Vagina (tissue), 2 donors: ENCODE results near the gene CEP250. TPM values are rescaled to one million over a fixed set of nuclear protein-coding genes. Genes with fewer than 3 reads are reported as not detected.

Source experiments
- DNase-seq, 2 donors: peaks; one replicate each; pipeline ENCODE4 v3.0.0-alpha.2; 2017; ENCODE audit errors: extremely low spot score in 2 of 2
- H3K27ac ChIP-seq: fragments of 200-600 bp; sonication (generic); one replicate; pipeline ENCODE4 v1.5.1; 2019
- H3K27me3 ChIP-seq: fragments of 200-600 bp; sonication (generic); one replicate; pipeline ENCODE4 v1.5.1; 2019
- H3K36me3 ChIP-seq, 2 donors: fragments of 200-600 bp; sonication (generic); one replicate each; pipeline ENCODE4 v1.5.1; 2017 to 2019
- H3K4me1 ChIP-seq: fragments of 200-600 bp; sonication (generic); one replicate; pipeline ENCODE4 v1.5.1; 2019
- H3K4me3 ChIP-seq, 2 donors: fragments of 200-600 bp; sonication (generic); 1 replicate in 1 of 2; 2 replicates in 1 of 2; pipeline ENCODE4 v1.5.1; 2016 to 2019
- H3K9me3 ChIP-seq: fragments of 200-600 bp; sonication (generic); one replicate; pipeline ENCODE4 v1.5.1; 2019
- POLR2A ChIP-seq, 2 donors: fragments of 450-650 bp; IDR thresholded peaks; one replicate each; pipeline ENCODE4 v1.6.1; 2017; ENCODE audit warnings: antibody characterized with exemption in 2 of 2, mild to moderate bottlenecking in 2 of 2, moderate library complexity in 2 of 2
- POLR2AphosphoS5 ChIP-seq, 2 donors: sonication (generic); formaldehyde crosslinking; IDR thresholded peaks; one replicate each; pipeline ENCODE4 v1.9.0; 2017; ENCODE audit warnings: antibody characterized with exemption in 2 of 2, mild to moderate bottlenecking in 2 of 2, low read depth in 1 of 2; ENCODE audit not compliant: insufficient read depth in 1 of 2
- intact Hi-C: fragments of 100-400 bp; cut with DNase I; formaldehyde crosslinking; loops from one replicate; pipeline ENCODE4 v1.15.1; 2023
- total RNA-seq: library from RNA; depleted of rRNA; stranded (reverse); fragments of >200 nt; gene quantifications from one replicate; pipeline ENCODE4 v1.2.3, GENCODE V29; 2016
- TF ChIP-seq, protein P1 (sequence below), 3 experiments: fragments of 450-650 bp in 2 of 3; fragments of 200-600 bp in 1 of 3; sonication (generic) in 1 of 3; IDR thresholded peaks; one replicate each; pipeline ENCODE4 v1.5.1; 2017 to 2019; ENCODE audit warnings: antibody characterized with exemption in 3 of 3, mild to moderate bottlenecking in 2 of 3, moderate library complexity in 2 of 3

The CEP250 gene, protein sequence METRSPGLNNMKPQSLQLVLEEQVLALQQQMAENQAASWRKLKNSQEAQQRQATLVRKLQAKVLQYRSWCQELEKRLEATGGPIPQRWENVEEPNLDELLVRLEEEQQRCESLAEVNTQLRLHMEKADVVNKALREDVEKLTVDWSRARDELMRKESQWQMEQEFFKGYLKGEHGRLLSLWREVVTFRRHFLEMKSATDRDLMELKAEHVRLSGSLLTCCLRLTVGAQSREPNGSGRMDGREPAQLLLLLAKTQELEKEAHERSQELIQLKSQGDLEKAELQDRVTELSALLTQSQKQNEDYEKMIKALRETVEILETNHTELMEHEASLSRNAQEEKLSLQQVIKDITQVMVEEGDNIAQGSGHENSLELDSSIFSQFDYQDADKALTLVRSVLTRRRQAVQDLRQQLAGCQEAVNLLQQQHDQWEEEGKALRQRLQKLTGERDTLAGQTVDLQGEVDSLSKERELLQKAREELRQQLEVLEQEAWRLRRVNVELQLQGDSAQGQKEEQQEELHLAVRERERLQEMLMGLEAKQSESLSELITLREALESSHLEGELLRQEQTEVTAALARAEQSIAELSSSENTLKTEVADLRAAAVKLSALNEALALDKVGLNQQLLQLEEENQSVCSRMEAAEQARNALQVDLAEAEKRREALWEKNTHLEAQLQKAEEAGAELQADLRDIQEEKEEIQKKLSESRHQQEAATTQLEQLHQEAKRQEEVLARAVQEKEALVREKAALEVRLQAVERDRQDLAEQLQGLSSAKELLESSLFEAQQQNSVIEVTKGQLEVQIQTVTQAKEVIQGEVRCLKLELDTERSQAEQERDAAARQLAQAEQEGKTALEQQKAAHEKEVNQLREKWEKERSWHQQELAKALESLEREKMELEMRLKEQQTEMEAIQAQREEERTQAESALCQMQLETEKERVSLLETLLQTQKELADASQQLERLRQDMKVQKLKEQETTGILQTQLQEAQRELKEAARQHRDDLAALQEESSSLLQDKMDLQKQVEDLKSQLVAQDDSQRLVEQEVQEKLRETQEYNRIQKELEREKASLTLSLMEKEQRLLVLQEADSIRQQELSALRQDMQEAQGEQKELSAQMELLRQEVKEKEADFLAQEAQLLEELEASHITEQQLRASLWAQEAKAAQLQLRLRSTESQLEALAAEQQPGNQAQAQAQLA (N-terminal part only)
- 10.1 TPM for total RNA-seq

DNA sequence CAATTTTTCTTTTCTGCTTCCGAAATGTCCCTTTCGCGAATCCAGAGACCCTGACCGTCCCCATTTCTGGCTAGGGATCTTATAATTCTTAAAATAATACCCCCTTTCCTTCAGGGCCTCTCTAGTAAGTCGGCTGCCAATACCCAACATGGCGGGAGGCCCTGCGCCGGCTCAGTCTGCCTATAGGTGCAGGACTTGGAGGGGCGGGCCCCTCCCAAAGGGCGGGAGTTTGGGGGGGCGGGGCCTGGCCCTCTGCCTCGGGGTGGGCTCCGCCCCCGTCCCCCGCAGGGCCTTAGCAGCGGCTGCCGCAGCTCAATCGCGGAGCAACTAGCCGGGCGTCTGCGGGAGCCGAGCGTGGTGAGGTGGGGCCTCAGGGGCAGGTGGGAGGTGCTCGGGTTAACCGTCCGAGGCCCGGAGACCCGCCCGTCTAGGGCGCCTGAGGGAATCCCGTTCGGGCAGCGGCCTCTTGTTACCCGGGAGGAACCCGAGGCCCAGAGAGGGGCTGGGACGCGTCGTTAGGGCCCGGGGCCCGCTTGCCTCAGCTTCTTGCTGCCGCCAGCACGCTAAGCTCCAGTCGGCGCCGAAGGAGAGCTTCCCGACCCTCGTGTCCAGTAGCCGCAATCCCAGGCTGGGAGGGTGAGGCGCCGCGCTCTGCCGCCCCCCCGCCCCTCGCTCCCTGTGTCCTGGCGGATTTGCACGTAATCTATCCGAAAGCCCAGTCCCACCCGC lies at the start of gene CEP250:
TSS of gene CEP250 (plus strand) at position 718 of the 729 bp plus-strand sequence. CDS start 6,770 bp downstream, outside the sequence.
- Histone ChIP-seq H3K36me3 (peaks cover 0 to 1% of the 10 kb centered on the region in 2 donors), H3K4me3 (peak within 1 kb of the TSS; percentile 89 to 96), H3K4me1 (peaks cover 25% of the 10 kb centered on the region), H3K9me3 (no peaks in the 10 kb centered on the region), H3K27ac (peak within 1 kb of the TSS; percentile 89), H3K27me3 (no peaks in the 10 kb centered on the region)
- intact Hi-C loops: no loop called here
- peak in 1 of 2 donors; percentile 95 for DNase-seq
- TF ChIP-seq, protein P1, sequence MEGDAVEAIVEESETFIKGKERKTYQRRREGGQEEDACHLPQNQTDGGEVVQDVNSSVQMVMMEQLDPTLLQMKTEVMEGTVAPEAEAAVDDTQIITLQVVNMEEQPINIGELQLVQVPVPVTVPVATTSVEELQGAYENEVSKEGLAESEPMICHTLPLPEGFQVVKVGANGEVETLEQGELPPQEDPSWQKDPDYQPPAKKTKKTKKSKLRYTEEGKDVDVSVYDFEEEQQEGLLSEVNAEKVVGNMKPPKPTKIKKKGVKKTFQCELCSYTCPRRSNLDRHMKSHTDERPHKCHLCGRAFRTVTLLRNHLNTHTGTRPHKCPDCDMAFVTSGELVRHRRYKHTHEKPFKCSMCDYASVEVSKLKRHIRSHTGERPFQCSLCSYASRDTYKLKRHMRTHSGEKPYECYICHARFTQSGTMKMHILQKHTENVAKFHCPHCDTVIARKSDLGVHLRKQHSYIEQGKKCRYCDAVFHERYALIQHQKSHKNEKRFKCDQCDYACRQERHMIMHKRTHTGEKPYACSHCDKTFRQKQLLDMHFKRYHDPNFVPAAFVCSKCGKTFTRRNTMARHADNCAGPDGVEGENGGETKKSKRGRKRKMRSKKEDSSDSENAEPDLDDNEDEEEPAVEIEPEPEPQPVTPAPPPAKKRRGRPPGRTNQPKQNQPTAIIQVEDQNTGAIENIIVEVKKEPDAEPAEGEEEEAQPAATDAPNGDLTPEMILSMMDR (IDR thresholded peaks at IDR 0.05): no peak
- TF ChIP-seq POLR2AphosphoS5 (IDR thresholded peaks at IDR 0.05; ENCODE audit: insufficient read depth in 1 of 2, low read depth in 1 of 2): peak; percentile 86 to 87
- TF ChIP-seq POLR2A (IDR thresholded peaks at IDR 0.05): peak in 1 of 2 donors; percentile 31

DNA sequence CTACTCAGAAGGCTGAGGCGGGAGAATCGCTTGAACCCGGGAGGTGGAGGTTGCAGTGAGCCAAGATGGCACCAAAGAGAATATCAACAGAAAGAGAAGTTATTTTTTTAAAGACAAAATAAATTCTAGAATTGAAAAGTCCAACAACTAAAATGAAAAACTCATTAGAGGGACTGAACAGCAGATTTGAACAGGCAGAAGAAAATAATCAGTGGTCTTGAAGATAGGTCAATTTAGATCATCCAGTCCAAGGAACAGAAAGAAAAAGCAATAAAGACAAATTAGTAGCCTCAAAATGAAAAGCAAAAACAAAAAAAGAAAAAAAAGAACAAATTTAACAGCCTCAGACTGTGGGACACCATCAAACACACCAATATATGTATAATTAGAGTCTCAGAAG lies 49.6 kb upstream of the CEP250 start:
- peaks cover 0 to 46% of the 10 kb centered on the region in 2 donors for H3K36me3 ChIP-seq
- intact Hi-C loops: no loop called here
- no peak for DNase-seq
- TF ChIP-seq POLR2AphosphoS5 (IDR thresholded peaks at IDR 0.05; ENCODE audit: insufficient read depth in 1 of 2, low read depth in 1 of 2) (no peak), POLR2A (IDR thresholded peaks at IDR 0.05) (no peak)
- TF ChIP-seq, protein P1 (IDR thresholded peaks at IDR 0.05): no peak
- no peaks in the 10 kb centered on the region for H3K27me3 ChIP-seq
- H3K9me3 ChIP-seq: peaks cover 6% of the 10 kb centered on the region
- H3K27ac ChIP-seq: no peak overlapping the region
- peaks cover 2% of the 10 kb centered on the region for H3K4me1 ChIP-seq
- no peak overlapping the region for H3K4me3 ChIP-seq

DNA sequence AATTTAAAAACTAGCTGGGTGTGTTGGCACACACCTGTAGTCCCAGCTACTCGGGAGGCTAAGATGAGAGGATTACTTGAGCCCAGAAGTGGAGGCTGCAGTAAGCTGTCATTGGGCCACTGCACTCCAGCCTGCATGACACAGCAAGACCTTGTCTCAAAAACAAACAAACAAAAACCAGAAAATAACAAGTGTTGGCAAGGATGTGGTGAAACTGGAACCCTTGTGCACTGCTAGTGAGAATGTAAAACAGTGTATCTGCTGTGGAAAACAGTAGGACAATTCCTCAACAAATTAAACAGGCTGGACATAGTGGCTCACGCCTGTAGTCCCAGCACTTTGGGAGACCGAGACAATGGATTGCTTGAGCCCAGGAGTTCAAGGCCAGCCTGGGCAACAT lies 47.1 kb upstream of the CEP250 start:
- intact Hi-C loops: no loop called here
- H3K27me3 ChIP-seq: no peaks in the 10 kb centered on the region
- H3K27ac ChIP-seq: no peak overlapping the region
- no peak for TF ChIP-seq POLR2AphosphoS5 (IDR thresholded peaks at IDR 0.05; ENCODE audit: insufficient read depth in 1 of 2, low read depth in 1 of 2)
- TF ChIP-seq, protein P1 (IDR thresholded peaks at IDR 0.05): no peak
- TF ChIP-seq POLR2A (IDR thresholded peaks at IDR 0.05): no peak
- no peak overlapping the region for H3K4me3 ChIP-seq
- peaks cover 10% of the 10 kb centered on the region for H3K4me1 ChIP-seq
- H3K36me3 ChIP-seq: peaks cover 0 to 46% of the 10 kb centered on the region in 2 donors
- no peak for DNase-seq
- H3K9me3 ChIP-seq: peaks cover 6% of the 10 kb centered on the region

DNA sequence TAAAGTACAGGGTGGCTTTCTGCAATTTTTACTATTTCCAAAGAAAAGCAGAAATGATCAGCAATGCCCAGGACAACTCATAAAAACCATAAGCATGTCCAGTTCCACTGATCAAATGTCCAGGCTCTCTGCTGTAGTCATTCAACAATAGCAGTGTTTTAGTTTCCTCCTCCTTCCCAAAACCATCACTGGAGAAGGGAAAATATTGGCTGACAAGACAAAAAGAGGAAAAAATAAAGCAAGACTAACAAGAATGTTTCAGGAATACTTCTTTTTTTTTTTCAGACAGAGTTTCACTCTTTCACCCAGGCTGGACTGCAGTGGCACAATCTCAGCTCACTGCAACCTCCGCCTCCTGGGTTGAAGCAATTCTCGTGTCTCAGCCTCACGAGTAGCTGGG lies 45.9 kb upstream of the CEP250 start:
- TF ChIP-seq POLR2AphosphoS5 (IDR thresholded peaks at IDR 0.05; ENCODE audit: insufficient read depth in 1 of 2, low read depth in 1 of 2): no peak
- TF ChIP-seq, protein P1 (IDR thresholded peaks at IDR 0.05): no peak
- TF ChIP-seq POLR2A (IDR thresholded peaks at IDR 0.05): no peak
- Histone ChIP-seq H3K9me3 (peaks cover 6% of the 10 kb centered on the region), H3K36me3 (peaks cover 0 to 46% of the 10 kb centered on the region in 2 donors), H3K4me1 (peaks cover 10% of the 10 kb centered on the region), H3K27ac (no peak overlapping the region), H3K4me3 (no peak overlapping the region), H3K27me3 (no peaks in the 10 kb centered on the region)
- DNase-seq: no peak
- intact Hi-C loops: no loop called here
